Measurements from ENCODE around the gene CADM1. TPM values are rescaled to one million over a fixed set of nuclear protein-coding genes. Genes with fewer than 3 reads are reported as not detected.

Gene CADM1
- total and polyA plus RNA-seq, 2 experiments from 2014 or later = 48.4 to 54.3 TPM

- Histone ChIP-seq H3K4me1 (ENCODE audit: insufficient read depth) (peaks cover 12% of the 10 kb centered on the region), H3K27me3 (no peaks in the 10 kb centered on the region), H2AFZ (no peak overlapping the region), H3K4me3 (no peak overlapping the region), H4K20me1 (ENCODE audit: insufficient read depth, poor library complexity, severe bottlenecking) (no peaks in the 10 kb centered on the region), H3K36me3 (replicated peaks; ENCODE audit: insufficient read depth, low read depth) (no peaks in the 10 kb centered on the region), H3K79me2 (no peaks in the 10 kb centered on the region), H3K9me2 (replicated peaks; ENCODE audit: insufficient read depth) (no peaks in the 10 kb centered on the region), H3K4me2 (no peak overlapping the region), H3K9me3 (ENCODE audit: low read depth) (no peaks in the 10 kb centered on the region), H3K27ac (peak overlapping the region; percentile 5)
- peak; percentile 36 for DNase-seq (ENCODE audit: low spot score)
- WGBS (ENCODE audit: low lambda C conversion rate, missing lambda C conversion rate) = 49% methylated on average over 2 of the region's 2 CpGs
- TF ChIP-seq CTCF (IDR thresholded peaks at IDR 0.05; ENCODE audit: poor library complexity) (no peak), EZH2phosphoT487 (IDR thresholded peaks at IDR 0.05; ENCODE audit: low read depth, severe bottlenecking, unreplicated experiment) (peak; percentile 75), EZH2 (IDR thresholded peaks at IDR 0.05; ENCODE audit: borderline replicate concordance) (no peak)
Observed at GRCh38 chr11:115544422-115544948, 40.3 kb upstream of the CADM1 start.

- H3K36me3 ChIP-seq (replicated peaks; ENCODE audit: insufficient read depth, low read depth) = no peaks in the 10 kb centered on the region
- DNase-seq (ENCODE audit: low spot score) = no peak
- TF ChIP-seq EZH2phosphoT487 (IDR thresholded peaks at IDR 0.05; ENCODE audit: low read depth, severe bottlenecking, unreplicated experiment) = no peak
- H3K4me2 ChIP-seq = no peak overlapping the region
- H4K20me1 ChIP-seq (ENCODE audit: insufficient read depth, poor library complexity, severe bottlenecking) = no peaks in the 10 kb centered on the region
- no peaks in the 10 kb centered on the region for H3K79me2 ChIP-seq
- no peaks in the 10 kb centered on the region for H3K27me3 ChIP-seq
- H3K4me3 ChIP-seq = no peak overlapping the region
- H3K27ac ChIP-seq = no peak overlapping the region
- WGBS (ENCODE audit: low lambda C conversion rate, missing lambda C conversion rate) = 74% methylated on average over 8 of the region's 8 CpGs
- H3K4me1 ChIP-seq (ENCODE audit: insufficient read depth) = no peaks in the 10 kb centered on the region
- H3K9me3 ChIP-seq (ENCODE audit: low read depth) = no peaks in the 10 kb centered on the region
- H2AFZ ChIP-seq = no peak overlapping the region
- H3K9me2 ChIP-seq (replicated peaks; ENCODE audit: insufficient read depth) = no peaks in the 10 kb centered on the region
Observed at GRCh38 chr11:115541518-115541917, 37.3 kb upstream of the CADM1 start.

GRCh38 chr11:115539844-115540243, 35.6 kb upstream of the CADM1 start:
- no peak overlapping the region for H3K4me3 ChIP-seq
- no peak for DNase-seq (ENCODE audit: low spot score)
- no peaks in the 10 kb centered on the region for H3K9me3 ChIP-seq (ENCODE audit: low read depth)
- H3K4me2 ChIP-seq = no peak overlapping the region
- H3K27me3 ChIP-seq = no peaks in the 10 kb centered on the region
- WGBS (ENCODE audit: low lambda C conversion rate, missing lambda C conversion rate) = 94% methylated on average over 1 of the region's 1 CpG
- H3K9me2 ChIP-seq (replicated peaks; ENCODE audit: insufficient read depth) = no peaks in the 10 kb centered on the region
- no peaks in the 10 kb centered on the region for H3K36me3 ChIP-seq (replicated peaks; ENCODE audit: insufficient read depth, low read depth)
- H3K79me2 ChIP-seq = no peaks in the 10 kb centered on the region
- no peaks in the 10 kb centered on the region for H3K4me1 ChIP-seq (ENCODE audit: insufficient read depth)
- no peak for TF ChIP-seq EZH2 (IDR thresholded peaks at IDR 0.05; ENCODE audit: borderline replicate concordance)
- no peak overlapping the region for H3K27ac ChIP-seq
- no peak overlapping the region for H2AFZ ChIP-seq
- H4K20me1 ChIP-seq (ENCODE audit: insufficient read depth, poor library complexity, severe bottlenecking) = no peaks in the 10 kb centered on the region

- TF ChIP-seq EZH2phosphoT487 (IDR thresholded peaks at IDR 0.05; ENCODE audit: low read depth, severe bottlenecking, unreplicated experiment) (no peak), CTCF (IDR thresholded peaks at IDR 0.05; ENCODE audit: poor library complexity) (no peak), EZH2 (IDR thresholded peaks at IDR 0.05; ENCODE audit: borderline replicate concordance) (no peak)
Observed at GRCh38 chr11:115535781-115536180, 31.6 kb upstream of the CADM1 start.

More at GRCh38 chr11:115535781-115536180, 31.6 kb upstream of the CADM1 start:
- Histone ChIP-seq H2AFZ (no peak overlapping the region), H3K36me3 (replicated peaks; ENCODE audit: insufficient read depth, low read depth) (no peaks in the 10 kb centered on the region), H3K4me2 (no peak overlapping the region), H3K27me3 (no peaks in the 10 kb centered on the region), H3K9me2 (replicated peaks; ENCODE audit: insufficient read depth) (no peaks in the 10 kb centered on the region), H3K4me1 (ENCODE audit: insufficient read depth) (no peaks in the 10 kb centered on the region), H3K9me3 (ENCODE audit: low read depth) (no peaks in the 10 kb centered on the region), H4K20me1 (ENCODE audit: insufficient read depth, poor library complexity, severe bottlenecking) (no peaks in the 10 kb centered on the region), H3K4me3 (no peak overlapping the region), H3K27ac (no peak overlapping the region), H3K79me2 (no peaks in the 10 kb centered on the region)
- no peak for DNase-seq (ENCODE audit: low spot score)
